HepG2 (cell line): ENCODE measurements around the gene TM4SF20. TPM values are rescaled to one million over a fixed set of nuclear protein-coding genes. Genes with fewer than 3 reads are reported as not detected.

ENCODE experiments used
- ATF7 ChIP-seq, 2 experiments: fragments of 450-650 bp in 1 of 2; sonication (generic) in 1 of 2; formaldehyde crosslinking in 1 of 2; IDR thresholded peaks; 2 replicates each; pipeline versions ENCODE4 v1.4.0 to v1.6.1; 2016 to 2020; ENCODE audit warnings: antibody characterized with exemption in 1 of 2, mild to moderate bottlenecking in 1 of 2, missing genetic modification reagents in 1 of 2
- BCL3 ChIP-seq: sonication (generic); formaldehyde crosslinking; IDR thresholded peaks from 2 replicates; pipeline ENCODE4 v1.5.1; 2020; ENCODE audit warnings: mild to moderate bottlenecking, missing genetic modification reagents, moderate library complexity
- DDIT3 ChIP-seq: sonication (generic); formaldehyde crosslinking; IDR thresholded peaks from 2 replicates; pipeline ENCODE4 v1.4.0; 2020; ENCODE audit warnings: mild to moderate bottlenecking, missing genetic modification reagents
- DPF2 ChIP-seq: sonication (generic); formaldehyde crosslinking; IDR thresholded peaks from 2 replicates; pipeline ENCODE4 v1.4.0; 2020; ENCODE audit warnings: mild to moderate bottlenecking, low read depth, missing genetic modification reagents, borderline replicate concordance
- EEA1 ChIP-seq: sonication (generic); formaldehyde crosslinking; IDR thresholded peaks from 2 replicates; pipeline ENCODE4 v1.5.1; 2020; ENCODE audit warnings: mild to moderate bottlenecking, missing genetic modification reagents, borderline replicate concordance
- EP300 ChIP-seq, 3 experiments: sonication (generic) in 1 of 3; formaldehyde crosslinking in 1 of 3; IDR thresholded peaks; 2 replicates each; pipeline versions ENCODE4 v1.5.1 to v1.6.1; 2011 to 2020; ENCODE audit warnings: low read depth in 2 of 3, low read length in 2 of 3, borderline replicate concordance in 1 of 3, improper control_type of control experiment in 1 of 3, mild to moderate bottlenecking in 1 of 3, missing genetic modification reagents in 1 of 3, moderate library complexity in 1 of 3
- GATAD2A ChIP-seq: IDR thresholded peaks from 2 replicates; pipeline ENCODE4 v1.6.1; 2016
- GMEB2 ChIP-seq: IDR thresholded peaks from 2 replicates; pipeline ENCODE4 v1.6.1; 2016; ENCODE audit warnings: missing biosample characterization, missing genetic modification reagents, low read depth
- HDAC6 ChIP-seq: fragments of 200-600 bp; sonication (generic); IDR thresholded peaks from 2 replicates; pipeline ENCODE4 v1.7.0; 2017; ENCODE audit warnings: mild to moderate bottlenecking, antibody characterized with exemption, low read length, low read depth
- HMGXB4 ChIP-seq, 2 experiments: sonication (generic) in 1 of 2; formaldehyde crosslinking in 1 of 2; IDR thresholded peaks; 2 replicates each; pipeline versions ENCODE4 v1.4.0 to v1.6.1; 2018 to 2020; ENCODE audit warnings: missing genetic modification reagents in 2 of 2, borderline replicate concordance in 1 of 2, low read depth in 1 of 2, mild to moderate bottlenecking in 1 of 2, missing biosample characterization in 1 of 2
- KDM1A ChIP-seq: IDR thresholded peaks from 2 replicates; pipeline ENCODE4 v1.6.1; 2016; ENCODE audit warnings: missing compliant biosample characterization
- MTA1 ChIP-seq: sonication (generic); formaldehyde crosslinking; IDR thresholded peaks from 2 replicates; pipeline ENCODE4 v1.4.0; 2020; ENCODE audit warnings: missing genetic modification reagents, mild to moderate bottlenecking, borderline replicate concordance
- MTF1 ChIP-seq: sonication (generic); formaldehyde crosslinking; IDR thresholded peaks from 2 replicates; pipeline ENCODE4 v1.5.0; 2020; ENCODE audit warnings: missing genetic modification reagents
- MXD4 ChIP-seq: IDR thresholded peaks from 2 replicates; pipeline ENCODE4 v1.6.1; 2016; ENCODE audit warnings: mild to moderate bottlenecking, missing biosample characterization, missing genetic modification reagents
- RFXANK ChIP-seq: IDR thresholded peaks from 2 replicates; pipeline ENCODE4 v1.6.1; 2016
- SIX4 ChIP-seq: sonication (generic); formaldehyde crosslinking; IDR thresholded peaks from 2 replicates; pipeline ENCODE4 v1.4.0; 2020; ENCODE audit warnings: missing genetic modification reagents
- TARDBP ChIP-seq: sonication (generic); formaldehyde crosslinking; IDR thresholded peaks from 2 replicates; pipeline ENCODE4 v1.8.0; 2022; ENCODE audit warnings: mild to moderate bottlenecking, missing genetic modification reagents
- ZNF224 ChIP-seq: sonication (generic); formaldehyde crosslinking; IDR thresholded peaks from 2 replicates; pipeline ENCODE4 v1.5.0; 2020; ENCODE audit warnings: mild to moderate bottlenecking, missing genetic modification reagents
- ZNF333 ChIP-seq: sonication (generic); formaldehyde crosslinking; IDR thresholded peaks from 2 replicates; pipeline ENCODE4 v1.4.0; 2020; ENCODE audit warnings: mild to moderate bottlenecking, missing genetic modification reagents, borderline replicate concordance
- ZNF770 ChIP-seq: sonication (generic); formaldehyde crosslinking; IDR thresholded peaks from 2 replicates; pipeline ENCODE4 v1.5.0; 2020; ENCODE audit warnings: mild to moderate bottlenecking, missing genetic modification reagents
- polyA plus RNA-seq, 8 experiments: library from polyadenylated mRNA; depleted of rRNA in 3 of 8; stranded (reverse) in 7 of 8; unstranded in 1 of 8; fragments of >200 nt; fragmentation: Illumina TruSeq in 4 of 8; extraction: Trizol in 4 of 8; gene quantifications; 2 replicates each; pipeline versions ENCODE4 v1.2.1 to v1.2.3, GENCODE V29; 2011 to 2016; ENCODE audit warnings: low read depth in 4 of 8, missing spikeins in 1 of 8, mixed read lengths in 1 of 8; ENCODE audit not compliant: insufficient read depth in 1 of 8
- total RNA-seq, 5 experiments: library from RNA; depleted of rRNA; stranded (reverse); fragments of >200 nt; fragmentation: Illumina TruSeq; extraction: Trizol; gene quantifications; 2 replicates each; pipeline ENCODE4 v1.2.3, GENCODE V29; 2016; ENCODE audit warnings: low read depth in 1 of 5

The TM4SF20 gene
- total and polyA plus RNA-seq, 2 of the 13 experiments (the other 11 are each of a cell fraction or from before 2014, with no cell fraction given): not detected

GRCh38 chr2:227406177-227407031, 27.3 kb upstream of the TM4SF20 start (continued):
- 0 out of 2 replicates have a peak, but pooled peaks have one; percentile 19 for TF ChIP-seq GMEB2 (CRISPR knock-in tag)
- no peak for TF ChIP-seq HDAC6
- peak; percentile 40; the same call in 1 of the 2 replicates for TF ChIP-seq MXD4 (CRISPR knock-in tag)
- no peak; the same call in 1 of the 2 replicates for TF ChIP-seq DPF2 (CRISPR knock-in tag)
- peak; percentile 53 to 91; a peak in 3 of 4 replicates for TF ChIP-seq HMGXB4 (CRISPR knock-in tag; IDR thresholded peaks at IDR 0.05; ENCODE audit: borderline replicate concordance in 1 of 2, low read depth in 1 of 2)
- TF ChIP-seq MTF1 (CRISPR knock-in tag): no peak
- no peak for TF ChIP-seq EEA1 (CRISPR knock-in tag)
- TF ChIP-seq SIX4 (CRISPR knock-in tag): peak; percentile 54; the same call in 1 of the 2 replicates
- peak; percentile 92; the same call in 1 of the 2 replicates for TF ChIP-seq RFXANK (CRISPR knock-in tag)
- no peak for TF ChIP-seq DDIT3
- peak; percentile 75; the same call in 1 of the 2 replicates for TF ChIP-seq KDM1A (CRISPR knock-in tag)
- no peak for TF ChIP-seq ZNF333
- peak; percentile 88 for TF ChIP-seq GATAD2A (CRISPR knock-in tag)
- no peak for TF ChIP-seq MTA1
- no peak for TF ChIP-seq BCL3 (CRISPR knock-in tag)
- TF ChIP-seq EP300 (IDR thresholded peaks at IDR 0.05; ENCODE audit: low read depth in 2 of 2, low read length in 2 of 2): peak in 1 of 2 experiments; percentile 82; a peak in 2 of 4 replicates
- peak; percentile 33; the same call in 1 of the 2 replicates for TF ChIP-seq EP300 (CRISPR knock-in tag; IDR thresholded peaks at IDR 0.05; ENCODE audit: borderline replicate concordance)
- peak; percentile 66; the same call in 1 of the 2 replicates for TF ChIP-seq TARDBP
- TF ChIP-seq ZNF224 (CRISPR knock-in tag): no peak
- no peak for TF ChIP-seq ATF7 (IDR thresholded peaks at IDR 0.05)
- no peak for TF ChIP-seq ATF7 (CRISPR knock-in tag; IDR thresholded peaks at IDR 0.05)
- peak; percentile 32; the same call in 1 of the 2 replicates for TF ChIP-seq ZNF770 (CRISPR knock-in tag)
